Measurements from ENCODE around the gene WFDC5. TPM values are rescaled to one million over a fixed set of nuclear protein-coding genes. Genes with fewer than 3 reads are reported as not detected.

Gene WFDC5
- polyA plus RNA-seq, 1 of the 3 experiments (the other 2 are of a cell fraction): 0.08 TPM

GRCh38 chr20:45119556-45120266 lies 4.7 kb upstream of the WFDC5 start:
- Histone ChIP-seq H3K36me3 (replicated peaks in 1 of 2; ENCODE audit: control insufficient read depth in 1 of 2, insufficient read depth in 2 of 2, low read length in 1 of 2) (no peaks in the 10 kb centered on the region), H2AFZ (ENCODE audit: low read depth) (no peak overlapping the region), H3K27ac (ENCODE audit: low read depth in 2 of 2, low read length in 1 of 2) (no peak overlapping the region), H3K27me3 (ENCODE audit: insufficient read depth) (peaks cover 8% of the 10 kb centered on the region; the same call in 1 of the 2 replicates), H3K4me2 (no peak overlapping the region), H3K9me2 (no peaks in the 10 kb centered on the region), H3K4me3 (ENCODE audit: low read depth in 2 of 2, low read length in 1 of 2) (no peak overlapping the region), H3K9me3 (no peaks in the 10 kb centered on the region), H3K4me1 (ENCODE audit: control insufficient read depth in 1 of 2, insufficient read depth in 2 of 2, low read depth in 1 of 2, low read length in 1 of 2) (no peaks in the 10 kb centered on the region), H3K9ac (no peak overlapping the region), H3K79me2 (ENCODE audit: insufficient read depth) (no peaks in the 10 kb centered on the region), H3F3A (replicated peaks; ENCODE audit: insufficient read depth) (no peaks in the 10 kb centered on the region), H4K20me1 (ENCODE audit: insufficient read depth) (no peaks in the 10 kb centered on the region)
- CTCF ChIA-PET: interaction anchor here (1.4 kb wide), 1 partner anchor 8 kb away, joined by 6 read pairs; no protein-coding TSS in a partner anchor
- TF ChIP-seq USF1 (IDR thresholded peaks at IDR 0.05; ENCODE audit: borderline replicate concordance, low read depth): no peak
- no peak for DNase-seq
- POLR2A ChIA-PET: no interaction called here
- WGBS (ENCODE audit: low lambda C conversion rate): 2% methylated on average over 2 of the region's 2 CpGs

GRCh38 chr20:45118028-45118427 lies 3.1 kb upstream of the WFDC5 start:
- Histone ChIP-seq H3K9me3 (no peaks in the 10 kb centered on the region), H3K27me3 (ENCODE audit: insufficient read depth) (no peaks in the 10 kb centered on the region; the same call in 1 of the 2 replicates), H3K4me1 (ENCODE audit: control insufficient read depth in 1 of 2, insufficient read depth in 2 of 2, low read depth in 1 of 2, low read length in 1 of 2) (no peaks in the 10 kb centered on the region), H3K27ac (ENCODE audit: low read depth in 2 of 2, low read length in 1 of 2) (no peak overlapping the region), H3K36me3 (replicated peaks in 1 of 2; ENCODE audit: control insufficient read depth in 1 of 2, insufficient read depth in 2 of 2, low read length in 1 of 2) (no peaks in the 10 kb centered on the region), H2AFZ (ENCODE audit: low read depth) (no peak overlapping the region), H3K4me2 (no peak overlapping the region), H3K9me2 (no peaks in the 10 kb centered on the region), H3F3A (replicated peaks; ENCODE audit: insufficient read depth) (no peaks in the 10 kb centered on the region), H4K20me1 (ENCODE audit: insufficient read depth) (no peaks in the 10 kb centered on the region), H3K4me3 (ENCODE audit: low read depth in 2 of 2, low read length in 1 of 2) (no peak overlapping the region), H3K79me2 (ENCODE audit: insufficient read depth) (no peaks in the 10 kb centered on the region), H3K9ac (no peak overlapping the region)
- ChIA-PET POLR2A (no interaction called here), CTCF (interaction anchor here (0.6 to 2.1 kb wide), 8 partner anchors 17 to 174 kb away, joined by 3 to 6 read pairs (median 4); no protein-coding TSS in a partner anchor)
- 40% methylated on average over 2 of the region's 2 CpGs for WGBS (ENCODE audit: low lambda C conversion rate)
- TF ChIP-seq NFIC (IDR thresholded peaks at IDR 0.05; ENCODE audit: borderline replicate concordance) (no peak), SIN3A (IDR thresholded peaks at IDR 0.05; ENCODE audit: borderline replicate concordance, low read depth, low read length) (no peak), REST (IDR thresholded peaks at IDR 0.05; ENCODE audit: low read depth, low read length) (no peak), GABPA (IDR thresholded peaks at IDR 0.05; ENCODE audit: low read depth) (no peak), FOSL2 (IDR thresholded peaks at IDR 0.05; ENCODE audit: borderline replicate concordance, low read depth) (no peak), TCF12 (IDR thresholded peaks at IDR 0.05) (no peak), CTCF (IDR thresholded peaks at IDR 0.05) (no peak), JUND (IDR thresholded peaks at IDR 0.05) (no peak), MXI1 (IDR thresholded peaks at IDR 0.05; ENCODE audit: low read depth, low read length) (no peak), IRF3 (IDR thresholded peaks at IDR 0.05; ENCODE audit: low read depth, low read length) (no peak), RCOR1 (IDR thresholded peaks at IDR 0.05; ENCODE audit: low read length) (no peak)
- DNase-seq: no peak

Data from SK-N-SH (cell line).